Testis (tissue), 3 donors: Measurements from ENCODE around the gene PPP1R12B. TPM values are rescaled to one million over a fixed set of nuclear protein-coding genes. Genes with fewer than 3 reads are reported as not detected.

ENCODE experiments used
- DNase-seq: peaks from one replicate; pipeline ENCODE4 v3.0.0-alpha.2; 2019
- H3K27ac ChIP-seq, 2 donors: fragments of 200-600 bp; sonication (generic); one replicate each; pipeline ENCODE4 v1.5.1; 2019
- H3K27me3 ChIP-seq: fragments of 200-600 bp; sonication (generic); one replicate; pipeline ENCODE4 v1.5.1; 2019
- H3K36me3 ChIP-seq: fragments of 200-600 bp; sonication (generic); one replicate; pipeline ENCODE4 v1.5.1; 2017; ENCODE audit warnings: low read depth; ENCODE audit errors: missing control alignments
- H3K4me1 ChIP-seq: fragments of 200-600 bp; sonication (generic); one replicate; pipeline ENCODE4 v1.5.1; 2019
- H3K4me3 ChIP-seq, 2 donors: fragments of 200-600 bp; sonication (generic); one replicate each; pipeline ENCODE4 v1.5.1; 2017 to 2019
- H3K9me3 ChIP-seq: fragments of 200-600 bp; sonication (generic); one replicate; pipeline ENCODE4 v1.5.1; 2017
- CTCF ChIP-seq, 3 experiments: fragments of 450-650 bp in 2 of 3; fragments of 200-600 bp in 1 of 3; sonication (generic) in 1 of 3; IDR thresholded peaks; one replicate each; pipeline ENCODE4 v1.5.1; 2016 to 2019; ENCODE audit warnings: antibody characterized with exemption in 3 of 3, mild to moderate bottlenecking in 2 of 3, moderate library complexity in 1 of 3
- POLR2A ChIP-seq: fragments of 450-650 bp; IDR thresholded peaks from one replicate; pipeline ENCODE4 v1.6.1; 2017; ENCODE audit warnings: antibody characterized with exemption, mild to moderate bottlenecking, moderate library complexity
- WGBS, 2 donors: methylation state at CpG; one replicate each; pipeline ENCODE4 v1.1.5; 2018; 5-methylcytosine and 5-hydroxymethylcytosine counted together
- intact Hi-C: fragments of 100-400 bp; cut with DNase I; formaldehyde crosslinking; loops from one replicate; pipeline ENCODE4 v1.15.1; 2023; ENCODE audit warnings: low total_unique reads
- polyA plus RNA-seq: library from polyadenylated mRNA; stranded (reverse); fragments of 350-450 nt; fragmentation: Illumina TruSeq; extraction: RNeasy Lipid Tissue Mini Kit (QIAGEN cat#74804); gene quantifications from one replicate; pipeline ENCODE4 v1.2.3, GENCODE V29; 2014; ENCODE audit warnings: low read depth, low replicate concordance; ENCODE audit not compliant: insufficient read depth
- total RNA-seq, 2 donors: library from RNA; depleted of rRNA; stranded (reverse); fragments of >200 nt; gene quantifications; one replicate each; pipeline ENCODE4 v1.2.3, GENCODE V29; 2016

The PPP1R12B gene
- total and polyA plus RNA-seq, 3 donors from 2014 or later: 32.6 to 61.2 (median 54.6) TPM

GRCh38 chr1:202306535-202307345 lies 41.8 kb upstream of the PPP1R12B start:
- Histone ChIP-seq H3K9me3 (no peaks in the 10 kb centered on the region), H3K4me3 (no peak overlapping the region), H3K27me3 (no peaks in the 10 kb centered on the region), H3K36me3 (no peaks in the 10 kb centered on the region), H3K4me1 (no peaks in the 10 kb centered on the region), H3K27ac (no peak overlapping the region)
- 82 to 91% methylated on average over 7 to 9 of the region's 9 CpGs for WGBS, 2 donors
- intact Hi-C loops: no loop called here
- DNase-seq: no peak
- TF ChIP-seq POLR2A (no peak), CTCF (IDR thresholded peaks at IDR 0.05) (no peak)

GRCh38 chr1:202310071-202310725 lies 38.3 kb upstream of the PPP1R12B start:
- Histone ChIP-seq H3K9me3 (no peaks in the 10 kb centered on the region), H3K27me3 (no peaks in the 10 kb centered on the region), H3K36me3 (no peaks in the 10 kb centered on the region), H3K4me1 (no peaks in the 10 kb centered on the region), H3K4me3 (no peak overlapping the region), H3K27ac (no peak overlapping the region)
- TF ChIP-seq POLR2A: no peak
- TF ChIP-seq CTCF (IDR thresholded peaks at IDR 0.05): no peak
- no peak for DNase-seq
- intact Hi-C loops: loop anchor here (5.0 kb wide), 1 partner anchor 113 kb away; no protein-coding TSS in a partner anchor

GRCh38 chr1:202310746-202311145 lies 37.8 kb upstream of the PPP1R12B start:
- Histone ChIP-seq H3K27ac (no peak overlapping the region), H3K4me3 (no peak overlapping the region), H3K9me3 (no peaks in the 10 kb centered on the region), H3K4me1 (no peaks in the 10 kb centered on the region), H3K27me3 (no peaks in the 10 kb centered on the region), H3K36me3 (no peaks in the 10 kb centered on the region)
- WGBS, 2 donors: 93 to 100% methylated on average over 3 of the region's 3 CpGs
- DNase-seq: no peak
- no peak for TF ChIP-seq CTCF (IDR thresholded peaks at IDR 0.05)
- intact Hi-C loops: loop anchor here (5.0 kb wide), 1 partner anchor 113 kb away; no protein-coding TSS in a partner anchor

GRCh38 chr1:202311875-202312635 lies 36.4 kb upstream of the PPP1R12B start:
- H3K9me3 ChIP-seq: no peaks in the 10 kb centered on the region
- no peak for TF ChIP-seq CTCF (IDR thresholded peaks at IDR 0.05)
- no peak for TF ChIP-seq POLR2A
- H3K27me3 ChIP-seq: no peaks in the 10 kb centered on the region
- no peak overlapping the region for H3K4me3 ChIP-seq
- no peak for DNase-seq
- no peak overlapping the region for H3K27ac ChIP-seq
- no peaks in the 10 kb centered on the region for H3K4me1 ChIP-seq
- no peaks in the 10 kb centered on the region for H3K36me3 ChIP-seq
- WGBS, 2 donors: 23 to 42% methylated on average over 14 of the region's 14 CpGs
- intact Hi-C loops: loop anchor here (5.0 kb wide), 1 partner anchor 115 kb away; no protein-coding TSS in a partner anchor
